IPS DF 6.9 (cell line): Measurements from ENCODE around the gene TESPA1.
"Not testable (repeated sequence)": the region's sequence is repeated elsewhere in the genome, so short reads cannot be mapped to it uniquely, and the experiment has no call there.

ENCODE experiments used
- DNase-seq: peaks from one replicate; pipeline ENCODE4 v3.0.0-alpha.2; 2013; ENCODE audit warnings: low read depth, low spot score
- H3K27ac ChIP-seq: one replicate; pipeline ENCODE4 v1.5.1; 2013; ENCODE audit warnings: low read length, control low read depth
- H3K27me3 ChIP-seq: 2 replicates; pipeline ENCODE4 v1.6.1; 2013; ENCODE audit warnings: mild to moderate bottlenecking, low read length; ENCODE audit not compliant: control insufficient read depth, insufficient read depth
- H3K36me3 ChIP-seq: 2 replicates; pipeline ENCODE4 v1.6.1; 2013; ENCODE audit warnings: low read length; ENCODE audit not compliant: control insufficient read depth, insufficient read depth
- H3K4me1 ChIP-seq: 2 replicates; pipeline ENCODE4 v1.6.1; 2013; ENCODE audit warnings: low read length; ENCODE audit not compliant: control insufficient read depth, insufficient read depth
- H3K4me3 ChIP-seq: 2 replicates; pipeline ENCODE4 v1.5.1; 2013; ENCODE audit warnings: mild to moderate bottlenecking, low read length
- H3K9me3 ChIP-seq: 2 replicates; pipeline ENCODE4 v1.6.1; 2013; ENCODE audit warnings: low read length, inconsistent platforms; ENCODE audit not compliant: control insufficient read depth, insufficient read depth
- WGBS: extraction: QIAGEN DNeasy Blood & Tissue Kit; methylation state at CpG from one replicate; pipeline ENCODE4 v1.1.7; 2013; ENCODE audit warnings: mixed read lengths, missing lambda C conversion rate; ENCODE audit not compliant: insufficient read length, insufficient coverage; 5-methylcytosine and 5-hydroxymethylcytosine counted together

The TESPA1 gene

DNA sequence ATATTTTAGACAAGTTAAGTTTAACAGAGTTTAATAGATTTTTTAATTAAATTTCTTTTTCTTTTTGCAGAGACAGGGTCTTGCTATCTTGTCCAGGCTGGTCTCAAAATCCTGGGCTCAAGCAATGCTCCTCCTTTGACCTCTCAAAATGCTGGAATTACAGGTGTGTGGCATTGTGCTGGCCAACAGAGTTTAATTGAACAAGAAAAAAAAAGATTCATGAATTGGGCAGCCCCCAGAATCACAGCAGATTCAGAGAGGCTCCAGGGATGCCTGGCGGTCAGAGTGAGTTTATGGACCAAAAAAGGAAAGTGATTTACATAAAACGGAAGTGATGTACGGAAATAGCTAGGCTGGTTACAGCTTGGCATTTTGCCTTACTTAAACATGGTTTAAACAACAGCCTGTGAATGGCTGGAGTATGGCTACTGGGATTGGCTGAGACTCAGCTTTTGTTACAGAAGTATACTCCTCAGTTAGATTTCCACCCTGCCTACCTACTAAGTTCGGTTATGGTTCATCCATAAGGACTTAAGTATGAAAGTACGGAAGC, 14.5 kb upstream of the TESPA1 start:
- Histone ChIP-seq H3K9me3 (no peaks in the 10 kb centered on the region), H3K4me1 (peaks cover 4% of the 10 kb centered on the region), H3K27me3 (no peaks in the 10 kb centered on the region), H3K4me3 (no peak overlapping the region), H3K36me3 (no peaks in the 10 kb centered on the region), H3K27ac (no peak overlapping the region)
- WGBS: no CpG with 5 or more reads among the region's 5 CpGs
- DNase-seq: no peak

DNA sequence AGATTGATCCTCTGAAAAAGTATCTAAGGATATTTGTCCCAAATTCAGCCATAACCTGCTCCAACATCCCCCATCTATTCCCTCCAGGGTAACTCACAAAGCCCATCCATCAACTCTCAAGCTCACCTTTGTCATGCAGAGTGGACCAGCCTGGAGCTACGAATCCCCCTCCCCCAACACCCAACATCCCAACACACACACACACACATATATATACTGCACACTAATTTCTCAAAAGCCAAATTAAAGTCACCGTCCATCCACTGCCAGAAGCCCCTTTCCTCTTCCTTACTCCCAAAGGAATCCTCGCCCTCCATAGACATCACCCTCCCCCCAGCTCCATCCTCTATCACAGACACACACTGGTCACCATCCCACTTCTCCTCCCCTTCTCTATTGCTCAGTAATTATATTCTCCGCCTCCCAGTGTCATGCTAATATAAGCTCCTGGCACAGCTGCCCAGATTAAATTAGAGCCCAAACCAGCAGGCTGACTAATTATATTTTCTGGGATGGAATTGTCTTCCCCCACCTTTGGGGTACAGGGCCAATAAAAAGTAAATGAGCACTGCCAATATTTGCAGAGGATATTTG, 13.5 kb upstream of the TESPA1 start:
- no peak for DNase-seq
- Histone ChIP-seq H3K27me3 (no peaks in the 10 kb centered on the region), H3K4me3 (no peak overlapping the region), H3K36me3 (no peaks in the 10 kb centered on the region), H3K9me3 (no peaks in the 10 kb centered on the region), H3K27ac (peak overlapping the region; percentile 31), H3K4me1 (peaks cover 4% of the 10 kb centered on the region)
- no CpG with 5 or more reads among the region's 4 CpGs for WGBS

DNA sequence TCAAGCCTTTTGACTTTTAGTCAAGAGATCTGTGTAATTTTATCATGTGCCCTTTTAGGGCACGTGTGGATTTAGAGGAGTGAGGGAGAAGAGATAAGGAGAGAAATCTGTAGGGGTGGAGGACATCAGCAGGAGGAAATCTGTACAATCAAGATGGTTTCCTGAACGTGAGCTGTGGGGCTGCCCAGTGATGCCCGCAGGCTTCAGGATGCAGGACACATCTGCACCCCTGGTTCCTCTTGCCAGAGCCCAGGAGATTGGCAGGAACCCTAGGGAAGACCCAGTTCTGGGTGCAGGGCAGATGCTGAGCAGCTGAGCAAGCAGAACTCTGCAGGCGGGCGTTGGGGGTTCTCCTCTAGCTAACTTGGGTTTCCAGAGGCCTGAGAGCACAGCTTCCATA, 11.6 kb upstream of the TESPA1 start:
- H3K36me3 ChIP-seq: no peaks in the 10 kb centered on the region
- no CpG with 5 or more reads among the region's 5 CpGs for WGBS
- H3K9me3 ChIP-seq: no peaks in the 10 kb centered on the region
- H3K27ac ChIP-seq: no peak overlapping the region
- H3K27me3 ChIP-seq: no peaks in the 10 kb centered on the region
- H3K4me1 ChIP-seq: peaks cover 4% of the 10 kb centered on the region
- DNase-seq: no peak
- H3K4me3 ChIP-seq: no peak overlapping the region

DNA sequence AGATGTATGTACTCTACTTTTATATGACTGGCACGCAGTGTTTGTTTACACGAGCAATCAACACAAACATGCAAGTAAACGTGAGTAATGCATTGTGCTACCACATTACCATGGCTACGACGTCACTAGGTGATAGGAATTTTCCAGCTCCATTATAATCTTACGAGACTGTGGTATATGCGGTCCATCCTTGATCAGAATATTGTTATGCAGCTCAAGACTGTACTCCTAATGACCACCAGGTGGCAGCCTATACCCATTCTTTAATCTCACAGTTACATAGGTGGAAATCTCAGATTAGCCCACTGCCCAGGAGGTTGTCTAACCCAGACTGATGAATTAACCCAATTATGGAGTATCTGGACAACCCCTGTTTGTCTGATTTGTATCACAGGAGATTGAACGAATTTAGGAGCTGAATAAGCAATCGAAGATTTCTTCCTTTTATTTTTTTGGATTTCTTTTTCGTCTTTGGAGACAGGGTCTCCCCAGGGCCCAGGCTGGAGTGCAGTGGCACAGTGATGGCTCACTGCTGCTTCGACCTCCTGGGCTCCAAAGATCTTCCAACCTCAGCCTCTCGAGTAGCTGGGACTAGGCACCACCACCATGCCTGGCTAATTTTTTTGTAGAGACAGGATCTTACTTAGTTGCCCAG, 8.7 kb upstream of the TESPA1 start:
- Histone ChIP-seq H3K4me3 (no peak overlapping the region), H3K36me3 (no peaks in the 10 kb centered on the region), H3K27ac (no peak overlapping the region), H3K27me3 (no peaks in the 10 kb centered on the region), H3K4me1 (peaks cover 3% of the 10 kb centered on the region; the same call in 1 of the 2 replicates), H3K9me3 (no peaks in the 10 kb centered on the region)
- no CpG with 5 or more reads among the region's 12 CpGs for WGBS
- no peak for DNase-seq

DNA sequence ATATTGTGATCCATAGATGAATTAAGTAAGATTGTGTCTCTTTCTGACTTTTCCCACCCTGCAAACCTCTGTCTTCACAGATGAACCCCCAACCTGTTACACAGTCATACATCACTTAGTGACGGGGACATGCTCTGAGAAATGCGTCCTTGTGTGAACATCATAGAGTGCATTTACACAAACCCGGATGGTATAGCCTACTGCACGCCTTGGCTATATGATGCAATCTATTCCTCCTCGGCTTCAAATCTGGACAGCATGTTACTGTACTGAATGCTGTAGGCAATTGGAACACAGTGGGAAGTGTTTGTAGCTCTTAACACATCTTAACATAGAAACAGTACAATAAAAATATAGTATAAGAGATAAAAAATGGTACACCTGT, 7.4 kb upstream of the TESPA1 start:
- no peak overlapping the region for H3K4me3 ChIP-seq
- H3K27me3 ChIP-seq: no peaks in the 10 kb centered on the region
- H3K9me3 ChIP-seq: no peaks in the 10 kb centered on the region
- no peak overlapping the region for H3K27ac ChIP-seq
- no peak for DNase-seq
- H3K36me3 ChIP-seq: no peaks in the 10 kb centered on the region
- no CpG with 5 or more reads among the region's 5 CpGs for WGBS
- peaks cover 1% of the 10 kb centered on the region; the same call in 1 of the 2 replicates for H3K4me1 ChIP-seq

DNA sequence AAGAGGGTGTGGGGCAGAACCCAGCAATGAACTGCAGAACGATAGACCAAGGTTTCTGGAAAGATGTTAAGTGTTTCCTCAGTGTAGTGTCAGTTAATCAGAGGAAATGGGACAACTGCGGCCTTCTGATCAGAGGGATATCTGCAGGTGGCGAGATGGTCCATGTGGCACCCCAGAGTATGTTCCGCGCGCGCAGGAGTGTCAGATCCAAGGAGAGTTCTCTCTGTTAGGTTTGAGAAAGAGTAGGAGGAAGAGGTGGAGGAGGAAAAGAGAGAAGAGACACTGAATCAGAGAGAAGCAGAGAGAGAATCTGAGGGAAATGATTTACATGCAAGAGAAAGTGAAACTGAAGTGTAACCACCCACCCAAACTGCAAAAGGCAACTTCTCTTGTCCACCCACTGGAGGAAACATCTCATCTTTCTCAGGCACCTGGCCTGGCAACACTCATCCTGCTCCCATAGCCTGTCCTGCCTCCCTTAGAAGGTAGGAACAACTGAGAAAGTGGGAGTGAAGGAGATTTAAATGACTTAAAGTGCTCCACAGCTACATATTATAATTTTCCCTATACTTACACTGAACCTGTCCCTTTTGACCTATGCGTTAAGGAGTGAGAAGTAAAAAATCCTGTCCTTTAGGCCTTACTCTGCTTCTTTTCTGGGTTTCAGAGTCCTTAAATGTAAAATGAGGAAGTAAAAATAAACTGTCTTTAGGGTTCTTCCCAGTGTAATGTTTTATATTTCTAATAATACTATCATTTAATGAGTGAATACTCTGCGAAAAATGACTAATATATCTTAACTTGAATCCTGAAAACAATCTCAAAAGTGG, 6.8 kb upstream of the TESPA1 start:
- H3K36me3 ChIP-seq: no peaks in the 10 kb centered on the region
- no peaks in the 10 kb centered on the region for H3K27me3 ChIP-seq
- no peak overlapping the region for H3K27ac ChIP-seq
- H3K4me3 ChIP-seq: no peak overlapping the region
- DNase-seq: no peak
- no peaks in the 10 kb centered on the region for H3K9me3 ChIP-seq
- no peaks in the 10 kb centered on the region for H3K4me1 ChIP-seq
- WGBS: no CpG with 5 or more reads among the region's 9 CpGs

DNA sequence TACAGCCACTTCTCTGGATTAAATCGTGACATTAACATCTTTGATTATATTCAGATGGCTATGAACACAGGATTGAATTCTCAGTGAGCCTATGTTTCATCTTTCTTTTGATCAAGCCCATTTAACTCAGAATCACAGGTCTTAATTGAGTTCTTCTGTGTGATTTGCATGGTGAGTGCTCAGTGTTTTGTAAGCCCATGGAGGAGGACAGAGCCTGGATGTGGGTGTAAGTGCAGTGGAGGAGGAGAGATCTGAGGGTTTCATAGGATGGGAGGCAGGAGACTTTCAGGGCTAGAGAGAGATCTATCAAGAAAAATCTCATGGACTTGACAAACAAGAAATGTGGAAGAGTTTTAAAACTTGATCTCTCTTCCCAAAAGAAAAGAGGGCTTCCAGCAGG, 5.3 kb upstream of the TESPA1 start:
- Histone ChIP-seq H3K4me1 (no peaks in the 10 kb centered on the region), H3K27me3 (no peaks in the 10 kb centered on the region), H3K4me3 (no peak overlapping the region), H3K36me3 (no peaks in the 10 kb centered on the region), H3K27ac (no peak overlapping the region), H3K9me3 (no peaks in the 10 kb centered on the region)
- WGBS: no CpG with 5 or more reads among the region's 1 CpG
- DNase-seq: no peak

DNA sequence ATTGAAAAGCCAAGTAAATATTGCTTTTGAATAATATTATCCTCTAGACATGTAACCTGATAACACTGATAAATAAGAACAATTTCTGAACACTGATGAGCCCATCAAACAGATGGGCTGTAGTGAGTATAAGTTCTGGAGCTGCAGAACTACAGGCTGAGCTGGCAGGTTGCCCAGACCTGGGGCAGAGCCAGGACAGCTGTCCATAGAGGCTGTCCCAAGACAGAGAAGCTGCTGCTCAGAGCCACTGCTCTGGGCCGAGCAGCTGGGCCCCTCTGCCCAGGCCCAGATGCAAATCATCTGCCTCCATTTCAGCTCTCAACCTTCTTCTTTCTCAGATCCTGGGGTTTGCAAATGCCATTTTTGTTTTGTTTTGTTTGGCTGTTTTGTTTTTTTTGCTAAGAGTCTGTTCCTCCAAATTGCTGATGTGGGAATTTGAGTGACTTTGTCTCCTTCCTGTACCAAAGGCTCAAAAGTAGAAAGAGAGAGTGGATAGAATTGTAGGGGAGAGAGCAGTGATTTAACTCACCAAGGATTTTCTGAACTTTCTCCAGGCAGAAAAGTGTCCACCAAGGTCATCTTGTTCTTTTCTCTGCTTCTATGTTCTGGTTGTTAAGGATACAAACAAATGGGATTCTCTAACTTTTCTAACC, 4.0 kb upstream of the TESPA1 start:
- no CpG with 5 or more reads among the region's 1 CpG for WGBS
- Histone ChIP-seq H3K27ac (no peak overlapping the region), H3K9me3 (no peaks in the 10 kb centered on the region), H3K27me3 (no peaks in the 10 kb centered on the region), H3K36me3 (no peaks in the 10 kb centered on the region), H3K4me3 (no peak overlapping the region), H3K4me1 (no peaks in the 10 kb centered on the region)
- no peak for DNase-seq

DNA sequence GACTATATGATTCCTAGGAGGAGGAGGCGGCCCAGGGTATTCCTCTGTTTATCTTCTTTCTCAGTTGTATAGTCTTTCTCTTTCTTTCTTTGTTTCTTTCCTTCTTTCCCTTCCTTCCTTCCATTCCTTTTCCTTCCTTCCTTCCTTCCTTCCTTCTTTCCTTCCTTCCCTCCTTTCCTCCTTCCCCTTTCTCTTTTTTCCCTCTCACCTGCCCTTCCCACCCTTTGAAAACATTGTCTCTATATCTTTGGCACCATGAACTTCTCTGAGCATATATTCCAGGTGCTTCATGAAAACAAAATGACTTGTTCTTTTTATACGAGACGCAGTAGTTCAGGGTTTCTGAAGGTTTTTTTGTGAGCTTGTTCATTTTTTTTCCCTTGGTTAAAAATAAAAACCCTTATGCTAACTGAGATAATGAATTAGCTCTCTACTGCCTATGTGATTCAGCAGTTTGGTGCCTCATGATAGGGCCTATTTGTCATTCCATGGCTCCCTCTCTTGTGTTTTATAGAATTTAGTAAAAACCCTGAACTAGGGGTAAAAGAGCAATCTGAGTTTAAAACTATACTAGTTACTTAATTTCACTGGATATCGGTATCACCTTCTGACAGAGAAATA, 3.2 kb upstream of the TESPA1 start:
- no peak for DNase-seq
- Histone ChIP-seq H3K27ac (no peak overlapping the region), H3K36me3 (no peaks in the 10 kb centered on the region), H3K4me3 (no peak overlapping the region), H3K9me3 (no peaks in the 10 kb centered on the region), H3K4me1 (no peaks in the 10 kb centered on the region), H3K27me3 (no peaks in the 10 kb centered on the region)
- WGBS: no CpG with 5 or more reads among the region's 4 CpGs

- not testable (repeated sequence) for H3K27ac ChIP-seq, H3K4me1 ChIP-seq, H3K27me3 ChIP-seq, DNase-seq, H3K36me3 ChIP-seq, H3K9me3 ChIP-seq, H3K4me3 ChIP-seq
- no CpG with 5 or more reads among the region's 3 CpGs for WGBS
Observed at GRCh38 chr12:54986773-54987172, 2.2 kb upstream of the TESPA1 start.
